Cerebellar cortex (tissue), 1 donor: ENCODE data around the gene TRAF3IP3.
"Not testable (repeated sequence)": the region's sequence is repeated elsewhere in the genome, so short reads cannot be mapped to it uniquely, and the experiment has no call there.

Source experiments
- DNase-seq: peaks from one replicate; pipeline ENCODE4 v3.0.0-alpha.2; 2015; ENCODE audit warnings: low spot score

Gene TRAF3IP3

GRCh38 chr1:209769171-209769904 is 13.5 kb downstream of the TRAF3IP3 start:
- DNase-seq, result no peak

DNA sequence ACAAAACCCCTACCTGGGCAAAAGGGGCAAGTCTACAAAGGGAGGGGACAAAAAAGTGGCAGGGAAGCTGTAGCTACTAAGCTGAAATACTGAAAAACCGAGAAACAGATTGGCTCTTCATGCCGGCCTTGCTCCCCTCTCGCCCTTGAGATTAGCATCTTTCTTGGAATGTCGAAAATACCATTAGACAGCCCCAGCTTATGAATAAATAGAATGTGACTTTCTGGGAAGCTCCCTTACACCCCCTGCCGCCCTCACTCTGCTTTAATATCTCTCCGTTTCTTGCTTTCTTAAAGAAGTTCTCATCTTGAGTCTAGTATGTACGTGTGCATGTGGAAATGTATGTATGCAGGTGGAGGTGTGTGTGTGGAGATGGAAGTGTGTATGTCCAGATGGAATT is 14.1 kb downstream of the TRAF3IP3 start:
- no peak for DNase-seq

DNA sequence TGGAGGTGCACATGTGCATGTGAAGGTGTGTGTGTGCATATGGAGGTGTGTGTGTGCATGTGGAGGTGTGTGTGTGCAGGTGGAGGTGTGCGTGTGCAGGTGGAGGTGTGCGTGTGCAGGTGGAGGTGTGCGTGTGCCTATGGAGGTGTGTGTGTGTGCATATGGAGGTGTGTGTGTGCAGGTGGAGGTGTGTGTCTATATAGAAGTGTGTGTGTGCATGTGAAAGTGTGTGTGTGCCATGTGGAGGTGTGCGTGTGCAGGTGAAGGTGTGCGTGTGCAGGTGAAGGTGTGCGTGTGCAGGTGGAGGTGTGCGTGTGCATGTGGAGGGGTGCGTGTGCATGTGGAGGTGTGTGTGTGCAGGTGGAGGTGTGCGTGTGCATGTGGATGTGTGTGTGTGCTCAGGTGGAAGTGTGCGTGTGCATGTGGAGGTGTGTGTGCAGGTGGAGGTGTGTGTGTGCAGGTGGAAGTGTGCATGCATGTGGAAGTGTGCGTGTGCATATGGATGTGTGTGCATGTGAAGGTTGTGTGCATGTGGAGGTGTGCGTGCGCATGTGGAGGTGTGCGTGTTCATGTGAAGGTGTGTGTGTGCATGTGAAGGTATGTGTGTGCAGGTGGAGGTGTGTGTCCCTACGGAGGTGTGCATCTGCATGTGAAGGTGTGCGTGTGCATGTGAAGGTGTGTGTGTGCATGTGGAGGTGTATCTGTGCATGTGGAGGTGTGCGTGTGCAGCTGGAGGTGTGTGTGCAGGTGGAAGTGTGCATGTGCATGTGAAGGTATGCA is 15.0 kb downstream of the TRAF3IP3 start:
- DNase-seq, result no peak

DNA sequence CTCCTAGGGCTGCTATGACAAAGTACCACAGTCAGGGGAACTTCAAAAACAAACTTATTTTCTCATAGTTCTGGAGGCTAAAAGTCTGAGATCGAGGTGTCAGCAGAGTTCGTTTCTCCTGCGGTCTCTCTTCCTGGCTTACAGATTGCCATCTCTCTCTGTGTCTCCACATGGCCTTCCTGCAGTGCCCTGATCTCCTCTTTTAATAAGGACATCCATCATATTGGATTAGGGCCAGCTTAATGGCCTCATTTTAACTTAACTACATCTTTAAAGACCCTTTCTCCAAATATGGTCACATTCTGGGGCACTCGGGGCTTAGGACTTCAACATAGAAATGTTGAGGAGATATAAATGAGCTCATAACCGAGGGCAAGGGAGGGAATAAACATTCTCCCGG is 16.3 kb downstream of the TRAF3IP3 start:
- DNase-seq, result no peak

GRCh38 chr1:209774592-209774991 is 18.7 kb downstream of the TRAF3IP3 start:
- no peak for DNase-seq

GRCh38 chr1:209775678-209776077 is 19.8 kb downstream of the TRAF3IP3 start:
- DNase-seq, result no peak

DNA sequence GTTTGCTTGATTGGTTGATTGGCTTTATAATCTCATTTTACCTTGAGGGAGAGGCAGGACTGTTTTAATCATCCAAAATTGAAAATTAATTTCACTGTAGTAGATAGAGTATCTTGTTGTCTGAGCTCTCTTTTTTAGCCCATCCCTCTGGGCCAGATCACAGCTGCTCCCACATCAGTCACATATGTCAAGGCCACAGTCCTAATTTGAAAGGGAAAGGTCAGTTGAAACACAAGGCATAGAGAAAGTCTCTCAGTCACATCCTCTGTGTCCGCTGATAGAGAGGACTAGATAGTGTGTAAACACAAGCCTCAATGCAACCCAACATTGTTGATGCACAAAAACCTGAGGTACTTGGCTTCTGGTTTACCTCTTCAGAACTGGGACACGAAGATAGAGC is 21.7 kb downstream of the TRAF3IP3 start:
- no peak for DNase-seq

GRCh38 chr1:209778102-209778501 is 22.2 kb downstream of the TRAF3IP3 start:
- no peak for DNase-seq

DNA sequence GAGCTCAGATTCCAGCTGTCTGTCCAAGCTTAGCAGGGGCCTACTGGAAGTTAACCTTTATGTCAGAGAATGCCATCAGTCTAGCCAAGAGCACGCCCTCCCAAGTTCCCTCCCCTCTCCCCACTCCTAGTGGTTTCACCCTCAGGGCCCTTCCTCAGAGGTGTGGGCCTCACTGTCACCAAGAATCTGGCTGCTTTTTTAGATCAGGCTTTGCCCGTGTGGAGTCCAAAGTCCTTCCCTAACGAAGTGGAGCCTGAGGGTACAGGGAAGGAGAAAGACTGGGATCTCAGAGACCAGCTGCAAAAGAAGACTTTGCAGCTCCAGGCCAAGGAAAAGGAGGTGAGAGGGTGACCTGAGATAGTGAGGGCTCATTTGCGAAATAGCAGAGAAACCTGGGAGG is 24.4 kb downstream of the TRAF3IP3 start:
- no peak for DNase-seq

DNA sequence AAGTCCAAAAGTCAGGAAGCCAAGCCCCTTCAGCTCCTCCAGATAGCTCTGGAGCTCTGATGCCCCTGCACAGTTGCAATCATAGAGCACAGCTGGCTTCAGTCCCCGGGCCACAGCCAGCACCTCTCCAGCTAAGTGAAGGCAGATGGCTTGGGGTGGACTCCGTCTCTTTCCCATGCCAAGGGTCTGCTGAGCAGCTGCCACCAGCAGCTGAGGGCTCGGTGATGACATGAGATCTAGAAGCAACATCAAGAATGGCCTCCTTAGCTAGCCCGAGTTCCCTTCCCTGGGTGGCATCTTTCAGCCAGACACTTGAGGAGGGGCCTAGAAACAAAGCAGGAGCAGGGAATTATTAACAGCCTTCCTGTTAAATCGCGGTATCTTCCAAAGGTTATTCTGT is 27.5 kb downstream of the TRAF3IP3 start:
- DNase-seq, result no peak

- DNase-seq, result peak; percentile 98
Measured at GRCh38 chr1:209784265-209785169, 28.7 kb downstream of the TRAF3IP3 start, which contains the start of gene C1orf74. TSS of gene C1orf74 (minus strand) at chr1:209784559. CDS start at chr1:209783634, 925 bp downstream.

DNA sequence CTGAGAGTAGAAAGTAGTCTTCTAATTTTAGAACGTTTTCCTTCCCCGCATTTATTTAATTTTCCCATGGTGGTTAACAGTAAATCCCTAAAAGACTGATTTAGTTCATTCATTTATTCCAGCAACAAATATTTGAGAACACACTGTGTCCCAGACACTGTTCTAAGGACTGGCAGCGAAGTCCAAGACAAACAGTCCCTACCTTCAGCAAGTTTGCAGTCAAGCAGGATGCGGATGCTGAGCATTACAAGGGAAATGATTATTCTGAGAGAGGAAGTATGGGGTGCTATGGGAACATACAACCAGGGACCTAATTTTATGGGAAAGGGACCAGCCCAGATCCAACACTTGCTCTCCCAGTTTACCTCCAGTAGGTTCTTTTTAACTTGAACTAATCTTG is 29.7 kb downstream of the TRAF3IP3 start:
- no peak for DNase-seq

DNA sequence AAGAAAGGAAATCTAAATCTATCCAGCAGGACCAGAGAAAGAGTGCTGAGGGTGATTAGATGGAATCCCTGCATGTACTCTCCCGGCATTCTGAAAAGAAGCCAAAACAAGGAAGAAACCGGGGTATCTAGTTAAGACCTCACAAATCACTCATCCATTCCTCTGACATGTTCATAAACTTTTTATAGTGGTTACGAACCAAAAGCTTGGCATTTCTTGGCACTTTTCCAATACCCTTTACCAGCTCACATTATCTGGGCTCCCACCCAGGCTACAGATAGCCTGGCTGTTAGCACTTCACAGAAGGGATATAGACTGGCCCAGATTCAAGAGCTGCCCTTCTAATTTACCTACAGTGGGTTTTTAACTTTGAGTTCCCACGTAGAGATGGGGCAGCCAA is 30.3 kb downstream of the TRAF3IP3 start:
- DNase-seq, result no peak

GRCh38 chr1:209787551-209787950 is 31.7 kb downstream of the TRAF3IP3 start:
- no peak for DNase-seq

GRCh38 chr1:209789245-209789644 is 33.4 kb downstream of the TRAF3IP3 start:
- DNase-seq, result no peak

DNA sequence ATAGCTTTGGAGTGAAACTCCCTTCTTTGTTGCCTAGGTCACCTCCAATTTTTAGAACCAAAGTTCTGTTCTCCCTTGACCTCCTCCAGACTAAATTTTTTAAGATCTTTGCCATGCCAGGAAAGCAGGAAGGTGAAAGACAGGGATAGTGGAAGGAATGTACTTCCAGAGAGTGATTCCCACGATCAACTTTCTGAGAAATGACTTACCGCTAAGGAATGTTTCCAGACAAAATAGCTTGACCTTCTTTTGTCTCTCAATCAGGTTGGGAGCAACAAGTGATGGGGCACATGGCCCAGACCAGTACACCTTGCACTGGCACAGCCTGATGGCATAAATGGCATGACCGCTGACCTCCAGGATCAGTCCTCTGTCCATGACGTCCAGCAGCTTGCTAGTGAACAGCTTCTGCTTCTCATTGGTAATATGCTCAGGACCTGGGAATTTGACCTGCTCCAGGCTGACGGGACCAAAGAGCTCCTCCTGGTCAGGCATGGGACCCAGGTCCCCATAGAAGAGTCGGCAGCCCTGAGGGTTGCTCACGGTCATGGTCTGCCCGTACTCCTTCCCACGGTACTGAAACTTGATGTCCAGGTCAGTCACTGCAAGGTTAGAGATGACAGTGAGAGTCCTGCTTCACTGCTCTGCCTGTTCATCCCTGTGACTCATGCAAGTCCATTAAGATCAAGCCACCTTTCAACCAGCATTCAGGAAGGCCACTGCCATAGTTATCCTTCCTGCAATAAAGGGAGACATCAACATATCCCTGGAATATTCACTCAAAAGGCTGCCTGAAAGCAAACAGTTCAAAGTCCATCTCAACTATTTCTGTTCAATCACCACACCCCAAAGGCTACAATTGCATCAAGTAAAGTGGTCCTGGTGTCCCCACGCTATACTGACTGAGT is 34.7 kb downstream of the TRAF3IP3 start:
- DNase-seq, result no peak

GRCh38 chr1:209791920-209792319 is 36.1 kb downstream of the TRAF3IP3 start:
- no peak for DNase-seq

DNA sequence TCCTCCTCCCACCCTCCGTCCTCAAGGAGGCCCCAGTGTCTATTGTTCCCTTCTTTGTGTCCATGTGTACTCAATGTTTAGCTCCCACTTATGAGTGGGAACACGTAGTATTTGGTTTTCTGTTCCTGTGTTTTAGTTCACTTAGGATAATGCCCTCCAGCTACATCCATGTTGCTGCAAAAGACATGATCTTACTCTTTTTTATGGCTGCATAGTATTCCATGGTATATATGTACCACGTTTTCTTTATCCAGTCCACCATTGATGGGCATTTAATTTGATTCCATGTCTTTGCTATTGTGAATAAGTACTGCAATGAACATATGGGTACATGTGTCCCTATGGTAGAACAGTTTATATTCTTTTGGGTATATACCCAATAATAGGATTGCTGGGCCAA is 37.9 kb downstream of the TRAF3IP3 start:
- DNase-seq, result not testable (repeated sequence)

DNA sequence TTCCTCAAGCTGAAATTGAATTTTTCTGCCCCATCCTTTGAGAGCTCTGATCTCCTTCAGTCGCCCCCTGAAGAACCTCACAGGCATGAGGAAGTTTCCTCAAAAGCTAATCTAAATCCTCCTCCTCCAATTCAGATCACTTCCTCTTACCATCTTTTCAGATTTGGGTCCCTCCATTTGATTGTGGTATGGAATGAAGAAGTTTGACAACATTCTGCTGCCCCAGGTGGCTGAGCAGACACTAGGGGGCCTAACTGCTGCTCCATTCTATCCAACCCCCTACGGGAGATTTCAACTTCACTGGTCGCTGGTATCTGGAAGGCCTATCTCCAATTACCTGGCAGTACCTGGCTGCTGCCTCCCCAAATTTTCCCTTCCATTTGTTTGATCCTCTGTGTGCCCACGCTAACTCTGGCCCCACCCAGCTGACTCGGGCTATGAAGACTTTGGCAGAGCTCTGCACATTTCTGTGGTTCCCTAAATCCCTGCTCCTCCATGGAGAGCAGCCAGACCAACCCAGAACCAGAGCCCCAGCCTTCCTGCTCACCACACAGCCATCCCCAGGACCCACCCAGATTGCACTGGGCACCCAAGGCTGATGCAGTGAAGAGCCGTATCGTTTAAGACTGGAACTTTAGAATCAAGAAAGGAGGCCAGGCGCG is 42.3 kb downstream of the TRAF3IP3 start:
- no peak for DNase-seq

DNA sequence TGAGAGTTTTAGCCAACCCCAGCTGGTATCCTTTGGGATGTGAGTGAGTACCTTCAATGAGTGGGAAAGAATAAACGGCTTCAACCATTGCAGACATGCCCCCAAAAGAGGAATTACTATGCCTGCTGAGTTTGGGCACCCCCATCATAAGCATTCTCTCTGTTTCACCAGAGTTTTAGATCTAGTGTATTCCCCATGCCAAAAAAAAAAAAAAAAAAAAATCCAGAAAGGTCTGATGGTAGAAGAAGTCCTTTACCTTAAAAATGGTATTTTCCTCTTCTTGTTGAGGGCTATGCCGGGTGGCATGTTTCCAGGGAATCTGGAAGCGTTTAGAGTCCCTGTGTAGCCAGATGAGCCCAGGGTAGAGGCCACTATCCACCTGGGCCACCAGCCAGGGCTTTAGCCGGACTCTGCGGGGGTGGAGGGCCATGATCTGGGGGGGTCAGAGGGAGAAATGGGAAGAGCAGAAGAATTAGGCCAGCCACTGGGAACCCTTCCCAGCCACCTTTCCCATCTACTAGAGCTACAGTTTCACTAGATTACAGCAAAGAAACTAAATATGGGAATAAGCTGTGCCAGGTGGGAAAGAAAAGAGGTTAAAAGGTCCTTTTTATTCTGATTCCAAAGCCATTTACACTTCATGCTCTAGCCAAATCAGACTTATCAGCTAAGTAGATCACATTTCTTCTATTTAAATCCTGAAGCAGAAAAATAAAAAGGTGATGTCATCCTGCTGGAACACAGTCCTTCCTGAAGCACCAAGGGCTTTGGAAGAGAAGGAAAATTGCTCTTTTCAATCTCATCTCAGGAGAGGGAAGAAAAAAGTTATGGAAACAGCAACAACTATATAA is 45.4 kb downstream of the TRAF3IP3 start:
- peak; percentile 93 for DNase-seq
